Measurements from ENCODE around the gene ORM2.
"Not testable (repeated sequence)": the region's sequence is repeated elsewhere in the genome, so short reads cannot be mapped to it uniquely, and the experiment has no call there.

ORM2 gene

DNA sequence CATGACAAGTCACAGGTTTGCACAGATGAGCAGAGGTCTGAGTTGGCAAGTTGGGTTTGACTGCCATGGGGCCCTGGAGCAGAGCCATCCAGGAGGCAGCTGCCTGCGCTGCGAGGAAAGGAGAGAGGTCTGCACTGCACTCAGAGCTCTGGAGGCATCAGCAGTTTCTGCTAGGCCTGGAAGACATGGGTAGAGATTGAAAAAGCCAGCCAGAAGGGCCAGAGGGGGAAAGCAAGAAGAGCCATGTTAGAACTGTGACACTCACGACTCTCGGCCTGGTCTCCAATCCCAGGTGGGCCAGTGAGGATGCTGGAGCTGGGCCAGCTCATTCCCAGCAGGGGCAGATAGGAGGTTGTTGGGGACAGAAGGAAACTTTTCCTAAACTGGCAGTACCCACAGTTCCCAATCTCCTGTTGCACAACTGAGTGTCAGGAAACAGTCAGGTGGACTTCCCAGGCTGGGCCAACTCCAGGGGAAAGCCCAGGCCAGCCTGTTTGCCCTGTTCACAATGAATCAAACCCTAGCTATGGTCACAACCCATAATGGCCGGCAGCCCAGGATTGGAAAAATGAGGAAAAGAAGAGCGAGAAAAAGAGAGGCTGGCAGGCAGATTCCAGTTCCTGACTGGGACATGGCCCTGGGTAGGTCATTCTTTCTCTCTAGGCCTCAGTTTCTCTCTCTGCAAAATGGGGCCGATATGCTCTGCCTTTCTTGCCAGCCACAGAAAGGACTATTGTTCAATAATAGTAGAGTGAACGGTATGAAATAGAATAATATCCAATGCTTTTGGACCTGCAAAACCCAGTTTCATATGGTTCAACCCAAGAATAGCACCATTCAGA is 14.6 kb upstream of the ORM2 start:
- DNase-seq: no peak

DNA sequence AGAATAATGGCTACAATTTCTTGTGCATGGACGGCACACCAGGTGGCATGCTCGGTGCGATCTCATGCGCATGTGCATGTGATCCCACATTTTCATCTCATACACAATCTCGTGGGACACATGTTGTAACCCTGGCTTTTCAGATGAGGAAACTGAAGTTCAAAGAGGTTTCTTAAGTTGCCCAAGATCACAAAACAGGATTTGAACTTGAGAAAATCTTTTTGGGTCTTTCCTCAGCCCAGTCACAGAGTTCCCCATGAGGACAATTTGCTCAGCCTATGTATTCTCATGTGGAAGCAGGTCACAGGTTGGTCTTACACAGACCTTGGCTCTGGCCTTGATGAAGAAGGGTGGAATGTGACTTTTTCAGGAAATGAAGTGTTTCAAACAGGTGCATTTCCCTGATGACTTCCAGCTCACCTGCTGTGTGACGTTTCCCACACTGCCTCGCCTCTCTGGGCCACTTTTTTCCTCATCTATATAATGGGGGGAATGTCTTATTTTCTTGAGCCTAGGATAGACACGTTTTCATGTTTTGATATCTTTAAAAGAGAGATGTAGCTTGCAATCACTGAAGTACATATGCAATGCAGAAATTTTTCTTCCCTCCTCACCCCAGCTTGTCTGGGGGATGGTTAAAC is 13.8 kb upstream of the ORM2 start:
- DNase-seq: no peak

DNA sequence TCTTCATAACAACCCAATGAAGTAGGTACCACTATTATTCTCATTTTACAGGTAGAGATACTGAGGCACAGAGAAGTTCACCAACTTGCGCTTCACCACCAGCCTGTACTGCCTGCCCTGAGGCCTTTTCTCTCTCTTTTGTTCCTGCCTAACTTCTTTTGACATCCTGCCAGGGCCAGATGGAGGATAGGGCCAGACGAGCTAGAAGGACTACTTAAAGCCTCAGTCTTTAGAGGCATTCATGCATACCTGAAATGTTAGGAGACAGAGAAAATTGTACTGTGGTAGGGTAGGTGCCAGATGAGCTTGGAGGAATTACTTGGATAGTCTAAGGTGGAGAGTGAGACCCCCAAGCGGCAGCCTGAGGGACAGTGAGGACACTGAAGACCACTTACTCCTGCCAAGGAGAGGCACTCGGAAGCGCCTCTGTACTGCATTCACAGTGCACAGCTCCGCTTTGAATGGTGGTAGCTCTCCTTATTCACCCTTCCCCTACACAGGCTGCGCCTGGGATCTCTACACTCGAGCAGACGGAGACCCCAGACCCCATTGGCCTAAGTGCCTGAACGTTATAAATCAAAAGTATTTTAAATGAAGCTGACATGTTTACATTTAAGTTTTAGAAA is 13.0 kb upstream of the ORM2 start:
- DNase-seq: no peak

DNA sequence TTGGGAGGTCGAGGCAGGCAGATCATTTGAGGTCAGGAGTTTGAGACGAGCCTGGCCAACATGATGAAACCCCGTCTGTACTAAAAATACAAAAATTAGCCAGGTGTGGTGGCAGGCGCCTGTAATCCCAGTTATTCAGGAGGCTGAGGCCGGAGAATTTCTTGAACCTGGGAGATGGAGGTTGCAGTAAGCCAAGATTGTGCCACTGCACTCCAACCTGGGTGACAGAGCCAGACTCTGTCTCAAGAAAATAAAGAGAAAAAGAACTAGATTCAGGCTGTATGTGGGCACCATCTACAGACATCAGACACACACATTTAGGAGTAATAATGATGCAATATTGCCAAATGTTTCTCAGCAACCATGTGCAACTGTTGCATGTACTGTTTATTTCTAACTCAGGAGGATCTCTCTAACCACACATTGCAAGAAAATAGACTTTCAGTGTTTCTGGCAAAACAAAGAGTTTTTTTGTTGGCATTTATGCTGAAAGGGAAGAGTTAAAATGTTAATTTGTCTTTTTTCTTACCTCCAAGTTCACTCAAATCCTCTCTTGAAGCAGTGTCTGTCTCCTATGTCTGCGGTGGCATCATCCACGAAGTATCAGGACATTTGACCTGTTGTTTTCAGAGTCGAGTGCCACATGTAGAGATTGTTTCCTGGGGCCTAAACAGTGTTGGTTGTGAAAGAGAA is 11.9 kb upstream of the ORM2 start:
- peak; percentile 89 for DNase-seq

DNA sequence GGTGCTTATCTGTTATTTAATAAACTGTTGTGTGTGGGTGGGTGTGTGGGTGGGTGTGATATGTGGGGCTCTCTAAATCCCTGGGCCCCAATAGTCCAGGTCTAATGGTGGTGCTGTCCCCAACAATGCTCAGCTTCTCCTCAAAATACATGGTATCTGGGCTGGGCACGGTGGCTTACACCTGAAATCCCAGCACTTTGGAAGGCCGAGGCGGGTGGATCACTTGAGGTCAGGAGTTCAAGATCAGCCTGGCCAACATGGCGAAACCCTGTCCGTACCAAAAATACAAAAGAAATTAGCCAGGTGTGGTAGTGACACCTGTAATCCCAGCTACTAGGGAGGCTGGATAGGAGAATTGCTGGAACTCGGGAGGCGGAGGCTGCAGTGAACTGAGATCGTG is 11.3 kb upstream of the ORM2 start:
- no peak for DNase-seq

DNA sequence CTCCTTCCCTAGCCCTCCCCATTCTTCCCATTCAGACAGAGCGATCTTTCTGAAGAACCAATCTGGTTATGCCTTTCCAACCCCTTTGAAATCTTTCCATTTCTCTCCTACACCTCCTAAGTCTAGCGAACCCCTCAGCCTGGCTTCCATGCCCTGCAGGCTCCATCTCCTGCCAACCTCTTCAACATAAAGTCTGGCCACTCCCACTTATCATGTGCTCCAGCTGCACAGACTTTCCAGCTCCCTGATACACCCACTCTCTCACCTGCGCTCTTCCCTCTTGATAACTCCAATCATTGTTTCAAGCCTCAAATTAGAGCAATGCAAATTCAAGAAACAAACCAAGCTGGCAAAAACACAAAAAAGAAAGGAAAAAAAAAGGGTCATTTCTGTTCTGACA is 10.5 kb upstream of the ORM2 start:
- DNase-seq: no peak

DNA sequence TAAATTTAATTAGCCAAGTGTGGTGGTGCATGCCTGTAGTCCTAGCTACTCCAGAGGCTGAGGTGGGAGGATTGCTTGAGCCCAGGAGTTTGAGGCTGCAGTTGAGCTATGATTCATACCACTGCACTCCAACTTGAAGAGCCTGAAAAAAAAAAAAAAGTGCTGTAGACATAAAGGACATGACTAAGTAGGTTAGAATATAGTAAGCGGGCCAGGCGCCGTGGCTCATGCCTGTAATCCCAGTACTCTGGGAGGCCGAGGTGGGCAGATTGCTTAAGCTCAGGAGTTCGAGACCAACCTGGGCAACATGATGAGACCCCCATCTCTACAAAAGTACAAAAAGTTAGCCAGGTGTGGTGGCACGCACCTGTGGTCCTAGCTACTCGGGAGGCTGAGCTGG is 9.0 kb upstream of the ORM2 start:
- peak; percentile 44 for DNase-seq

DNA sequence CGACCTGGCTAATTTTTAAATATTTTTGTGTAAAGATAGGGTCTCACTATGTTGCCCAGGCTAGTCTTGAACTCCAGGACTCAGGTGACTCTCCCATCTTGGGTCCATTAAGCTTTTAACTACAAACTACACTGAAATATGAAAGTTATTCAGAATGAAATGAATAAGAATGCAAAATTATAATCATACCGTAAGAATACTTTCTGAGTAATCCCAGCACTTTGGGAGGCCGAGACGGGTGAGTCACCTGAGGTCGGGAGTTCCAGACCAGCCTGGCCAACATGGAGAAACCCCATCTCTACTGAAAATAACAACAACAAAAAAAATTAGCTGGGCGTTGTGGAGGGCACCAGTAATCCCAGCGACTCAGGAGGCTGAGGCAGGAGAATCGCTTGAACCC is 7.9 kb upstream of the ORM2 start:
- DNase-seq: peak; percentile 75

DNA sequence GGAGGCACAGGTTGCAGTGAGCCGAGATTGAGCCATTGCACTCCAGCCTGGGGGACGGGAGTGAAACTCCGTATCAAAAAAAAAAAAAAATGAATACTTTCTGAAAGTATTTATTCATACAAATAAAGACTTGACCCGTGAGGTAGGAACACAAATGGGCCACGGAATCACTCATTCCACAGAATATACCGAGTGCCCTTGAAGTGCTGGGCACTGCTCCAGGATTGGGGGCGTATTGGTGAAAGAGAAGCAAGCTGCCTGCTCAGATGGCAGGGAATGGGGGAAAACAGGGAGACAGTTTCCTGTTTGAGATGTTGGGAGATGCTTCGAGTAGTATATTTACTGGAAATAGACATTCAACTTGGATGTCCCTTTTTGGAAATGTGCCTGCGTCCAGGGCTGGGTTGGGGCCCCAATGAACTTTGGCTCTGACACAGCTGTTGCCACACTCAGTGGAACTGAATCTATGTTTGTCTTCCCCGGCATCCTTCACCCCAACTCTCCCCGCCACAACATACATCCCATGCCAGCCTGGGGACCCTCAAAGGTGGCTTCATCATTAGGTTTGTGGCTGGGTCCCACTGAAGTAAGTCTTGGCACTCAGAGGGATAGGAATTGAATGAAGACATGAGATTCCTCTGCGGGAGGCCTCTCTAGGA is 7.4 kb upstream of the ORM2 start:
- not testable (repeated sequence) for DNase-seq

DNA sequence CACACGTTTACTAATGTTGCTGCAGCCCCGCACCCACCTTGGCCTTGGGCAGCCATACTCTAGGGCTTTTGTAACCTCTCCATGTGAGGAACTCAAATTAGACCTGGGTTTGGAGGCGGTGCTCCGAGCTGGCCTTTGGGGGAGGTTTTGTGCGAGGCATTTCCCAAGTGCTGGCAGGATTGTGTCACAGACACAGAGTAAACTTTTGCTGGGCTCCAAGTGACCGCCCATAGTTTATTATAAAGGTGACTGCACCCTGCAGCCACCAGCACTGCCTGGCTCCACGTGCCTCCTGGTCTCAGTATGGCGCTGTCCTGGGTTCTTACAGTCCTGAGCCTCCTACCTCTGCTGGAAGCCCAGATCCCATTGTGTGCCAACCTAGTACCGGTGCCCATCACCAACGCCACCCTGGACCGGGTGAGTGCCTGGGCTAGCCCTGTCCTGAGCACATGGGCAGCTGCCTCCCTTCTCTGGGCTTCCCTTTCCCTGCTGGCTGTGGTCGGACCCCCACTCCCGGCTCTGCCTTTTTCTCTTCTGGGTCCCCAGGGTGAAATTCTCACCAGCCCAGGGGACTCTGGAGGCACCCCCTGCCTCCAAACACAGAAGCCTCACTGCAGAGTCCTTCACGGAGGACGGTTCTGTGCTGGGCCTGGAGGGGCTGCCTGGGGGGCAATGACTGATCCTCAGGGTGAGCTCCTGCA is 6.7 kb upstream of the ORM2 start, which contains the start of gene ORM1:
ORM1 (plus strand) TSS at position 268 of the 701 bp plus-strand sequence; CDS start at position 304, 36 bp downstream.
- DNase-seq: not testable (repeated sequence)

DNA sequence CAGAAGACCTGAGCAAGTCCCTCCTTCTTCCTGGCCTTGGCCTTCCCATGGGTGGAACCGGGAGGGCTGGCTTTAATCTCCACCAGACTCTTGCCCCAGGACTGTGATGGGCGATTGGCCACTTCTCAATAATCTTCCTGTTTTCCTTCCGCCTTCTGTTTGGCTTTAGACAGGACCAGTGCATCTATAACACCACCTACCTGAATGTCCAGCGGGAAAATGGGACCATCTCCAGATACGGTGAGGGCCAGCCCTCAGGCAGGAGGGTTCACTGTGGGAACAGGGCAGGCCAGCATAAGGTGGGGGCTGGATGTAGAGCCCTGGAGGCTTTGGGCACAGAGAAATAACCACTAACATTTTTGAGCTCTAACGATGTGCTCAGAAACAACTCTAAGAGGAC is 5.8 kb upstream of the ORM2 start:
- not testable (repeated sequence) for DNase-seq

DNA sequence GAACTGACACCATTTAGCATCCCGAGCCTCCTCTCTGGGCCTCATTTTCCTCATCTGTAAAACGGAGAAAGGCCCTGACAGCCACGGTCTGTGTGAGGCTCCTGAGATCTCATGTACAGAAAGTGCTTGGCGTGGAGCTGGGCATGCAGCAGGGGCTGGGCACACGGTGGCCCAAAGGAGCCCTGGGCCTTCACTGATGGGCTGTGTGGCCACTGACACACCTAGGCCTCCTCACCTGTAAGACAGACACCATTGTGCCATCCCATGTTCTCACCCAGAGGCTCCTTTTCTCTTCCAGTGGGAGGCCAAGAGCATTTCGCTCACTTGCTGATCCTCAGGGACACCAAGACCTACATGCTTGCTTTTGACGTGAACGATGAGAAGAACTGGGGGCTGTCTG is 5.2 kb upstream of the ORM2 start:
- DNase-seq: no peak

DNA sequence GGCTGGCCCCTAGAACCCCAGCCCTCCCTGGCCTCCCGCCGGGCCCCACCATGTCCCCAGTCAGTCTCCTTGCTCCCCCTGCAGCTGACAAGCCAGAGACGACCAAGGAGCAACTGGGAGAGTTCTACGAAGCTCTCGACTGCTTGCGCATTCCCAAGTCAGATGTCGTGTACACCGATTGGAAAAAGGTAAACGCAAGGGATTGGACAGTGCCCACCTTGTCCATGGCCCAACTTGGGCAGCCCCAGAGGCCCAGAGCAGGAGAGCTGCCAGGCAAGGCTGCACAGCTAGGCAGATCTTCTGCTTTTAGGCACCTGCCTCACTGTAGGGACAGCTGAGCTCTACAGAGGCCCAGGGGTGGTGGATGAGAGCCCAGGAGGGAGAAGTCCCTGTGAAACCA is 4.7 kb upstream of the ORM2 start:
- not testable (repeated sequence) for DNase-seq

DNA sequence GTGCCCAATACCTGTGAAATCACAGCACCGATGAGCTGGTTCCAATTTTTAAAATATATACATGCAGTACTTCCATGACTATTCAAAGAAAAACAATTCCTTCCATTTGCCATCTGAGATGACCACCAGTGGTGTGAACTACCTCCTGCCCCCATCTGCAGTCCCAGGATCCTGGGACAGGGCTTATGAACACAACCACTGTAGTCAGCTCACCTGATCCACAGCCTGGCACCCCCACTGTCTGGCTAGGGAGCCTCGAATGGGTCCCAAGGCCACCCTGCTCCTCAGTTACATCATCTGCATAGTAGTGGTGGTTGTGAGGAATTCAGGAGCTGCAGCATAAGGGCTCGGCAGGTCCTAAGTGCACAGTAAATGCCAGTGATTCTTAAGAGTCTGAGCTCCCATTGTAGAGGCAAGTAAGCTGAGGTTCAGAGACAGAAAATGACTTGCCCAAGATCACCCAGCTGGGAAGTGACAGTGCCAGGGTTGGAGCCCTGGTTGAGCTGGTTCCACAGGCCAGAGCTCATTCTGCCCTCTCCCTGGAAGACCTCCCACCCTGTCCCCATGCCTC is 3.9 kb upstream of the ORM2 start:
- not testable (repeated sequence) for DNase-seq

DNA sequence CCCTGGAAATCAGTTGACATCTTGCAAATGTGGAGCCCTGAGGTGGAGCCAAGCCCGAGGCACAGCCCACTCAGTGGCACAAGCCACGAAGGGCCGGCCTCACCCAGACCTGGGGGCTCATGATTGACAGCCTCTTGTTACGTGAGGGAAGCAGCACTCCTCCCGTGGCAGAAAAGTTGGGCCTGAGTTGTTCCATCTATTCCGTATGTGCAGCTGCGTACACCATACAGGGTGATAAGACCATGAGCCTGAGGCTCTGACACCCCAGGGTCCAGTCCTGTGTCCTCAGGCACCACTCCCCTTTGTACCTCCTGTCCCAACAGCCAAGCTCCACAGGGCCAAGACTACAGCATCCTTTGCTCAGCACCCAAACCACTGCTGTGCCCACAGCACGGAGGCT is 1.9 kb upstream of the ORM2 start:
- no peak for DNase-seq

DNA sequence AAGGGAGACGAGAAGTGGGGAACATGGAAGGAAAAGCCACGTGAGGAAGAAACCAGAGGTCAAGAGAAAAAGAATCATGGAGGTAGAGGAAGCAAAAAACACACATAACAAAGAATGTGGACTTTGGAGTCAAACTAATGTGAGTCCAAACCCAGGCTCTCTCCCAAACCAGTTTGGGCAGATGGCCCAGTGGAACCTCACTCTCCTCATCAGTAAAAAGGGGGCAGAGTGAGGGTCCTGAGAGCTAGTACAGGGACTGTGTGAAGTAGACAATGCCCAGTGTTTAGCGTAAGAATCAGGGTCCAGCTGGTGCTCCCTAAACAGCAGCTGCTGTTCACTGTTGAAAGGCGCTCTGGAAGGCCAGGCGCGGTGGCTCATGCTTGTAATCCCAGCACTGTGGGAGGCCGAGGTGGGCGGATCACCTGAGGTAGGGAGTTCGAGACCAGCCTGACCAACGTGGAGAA is 1.3 kb upstream of the ORM2 start:
- not testable (repeated sequence) for DNase-seq

DNA sequence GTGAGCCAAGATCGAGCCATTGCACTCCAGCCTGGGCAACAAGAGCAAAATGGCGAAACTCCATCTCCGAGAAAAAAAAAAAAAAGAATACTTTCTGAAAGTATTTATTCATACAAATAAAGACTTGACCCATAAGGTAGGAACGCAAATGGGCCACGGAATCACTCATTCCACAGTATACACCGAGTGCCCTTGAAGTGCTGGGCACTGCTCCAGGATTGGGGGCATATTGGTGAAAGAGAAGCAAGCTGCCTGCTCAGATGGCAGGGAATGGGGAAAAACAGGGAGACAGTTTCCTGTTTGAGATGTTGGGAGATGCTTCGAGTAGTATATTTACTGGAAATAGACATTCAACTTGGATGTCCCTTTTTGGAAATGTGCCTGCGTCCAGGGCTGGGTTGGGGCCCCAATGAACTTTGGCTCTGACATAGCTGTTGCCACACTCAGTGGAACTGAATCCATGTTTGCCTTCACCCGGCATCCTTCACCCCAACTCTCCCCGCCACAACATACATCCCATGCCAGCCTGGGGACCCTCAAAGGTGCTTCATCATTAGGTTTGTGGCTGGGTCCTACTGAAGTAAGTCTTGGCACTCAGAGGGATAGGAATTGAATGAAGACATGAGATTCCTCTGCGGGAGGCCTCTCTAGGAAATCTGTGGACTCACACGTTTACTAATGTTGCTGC is 588 bp upstream of the ORM2 start:
- not testable (repeated sequence) for DNase-seq

DNA sequence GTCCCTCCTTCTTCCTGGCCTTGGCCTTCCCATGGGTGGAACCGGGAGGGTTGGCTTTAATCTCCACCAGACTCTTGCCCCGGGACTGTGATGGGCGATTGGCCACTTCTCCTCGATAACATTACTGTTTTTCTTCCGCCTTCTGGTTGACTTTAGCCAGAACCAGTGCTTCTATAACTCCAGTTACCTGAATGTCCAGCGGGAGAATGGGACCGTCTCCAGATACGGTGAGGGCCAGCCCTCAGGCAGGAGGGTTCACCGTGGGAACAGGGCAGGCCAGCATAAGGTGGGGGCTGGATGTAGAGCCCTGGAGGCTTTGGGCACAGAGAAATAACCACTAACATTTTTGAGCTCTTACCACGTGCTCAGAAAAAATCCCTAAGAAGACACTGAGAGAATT is 967 bp downstream of the ORM2 start:
- DNase-seq: no peak

DNA sequence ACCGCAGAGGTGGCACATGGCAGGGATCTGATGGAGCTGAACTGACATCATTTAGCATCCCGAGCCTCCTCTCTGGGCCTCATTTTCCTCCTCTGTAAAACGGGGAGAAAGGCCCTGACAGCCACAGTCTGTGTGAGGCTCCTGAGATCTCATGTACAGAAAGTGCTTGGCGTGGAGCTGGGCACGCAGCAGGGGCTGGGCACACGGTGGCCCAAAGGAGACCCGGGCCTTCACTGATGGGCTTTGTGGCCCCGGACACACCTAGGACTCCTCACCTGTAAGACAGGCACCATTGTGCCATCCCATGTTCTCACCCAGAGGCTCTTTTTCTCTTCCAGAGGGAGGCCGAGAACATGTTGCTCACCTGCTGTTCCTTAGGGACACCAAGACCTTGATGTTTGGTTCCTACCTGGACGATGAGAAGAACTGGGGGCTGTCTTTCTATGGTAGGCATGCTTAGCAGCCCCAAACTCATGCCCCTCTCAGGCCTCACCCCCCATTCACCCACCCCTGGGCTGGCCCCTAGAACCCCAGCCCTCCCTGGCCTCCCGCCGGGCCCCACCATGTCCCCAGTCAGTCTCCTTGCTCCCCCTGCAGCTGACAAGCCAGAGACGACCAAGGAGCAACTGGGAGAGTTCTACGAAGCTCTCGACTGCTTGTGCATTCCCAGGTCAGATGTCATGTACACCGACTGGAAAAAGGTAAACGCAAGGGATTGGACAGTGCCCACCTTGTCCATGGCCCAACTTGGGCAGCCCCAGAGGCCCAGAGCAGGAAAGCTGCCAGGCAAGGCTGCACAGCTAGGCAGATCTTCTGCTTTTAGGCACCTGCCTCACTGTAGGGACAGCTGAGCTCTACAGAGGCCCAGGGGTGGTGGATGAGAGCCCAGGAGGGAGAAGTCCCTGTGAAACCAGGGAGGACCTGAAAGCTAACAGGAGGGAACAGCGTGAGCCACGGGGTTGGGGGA is 1.8 kb downstream of the ORM2 start:
- DNase-seq: not testable (repeated sequence)

All from fibroblast of skin of scalp (primary cell).